Measurements from ENCODE around the gene HTR3A.

The HTR3A gene

GRCh38 chr11:113977071-113977490 lies 2.2 kb downstream of the HTR3A start:
- H3K4me3 ChIP-seq (ENCODE audit: low read depth, low read length), result no peak overlapping the region
- in situ Hi-C loops (cut with HindIII; ENCODE audit: low sequenced_read_pairs), result no loop called here

DNA sequence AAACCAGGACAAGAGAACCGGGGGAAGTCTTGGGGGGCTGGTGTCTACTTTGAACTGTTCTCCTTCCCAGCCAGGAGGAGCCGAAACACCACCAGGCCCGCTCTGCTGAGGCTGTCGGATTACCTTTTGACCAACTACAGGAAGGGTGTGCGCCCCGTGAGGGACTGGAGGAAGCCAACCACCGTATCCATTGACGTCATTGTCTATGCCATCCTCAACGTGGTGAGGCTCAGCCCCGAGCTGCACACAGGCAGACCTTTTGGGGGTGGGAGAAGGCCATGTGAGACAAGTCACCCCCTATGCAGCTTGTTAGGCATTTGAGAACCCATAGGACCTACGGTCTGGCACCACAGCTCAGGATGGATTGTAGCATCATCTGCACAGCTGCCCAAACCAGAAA lies 2.8 kb downstream of the HTR3A start:
- no peak for DNase-seq (ENCODE audit: low read depth)
- H3K4me3 ChIP-seq (ENCODE audit: low read depth, low read length), result no peak overlapping the region
- in situ Hi-C loops (cut with HindIII; ENCODE audit: low sequenced_read_pairs), result no loop called here
- TF ChIP-seq, protein P1, sequence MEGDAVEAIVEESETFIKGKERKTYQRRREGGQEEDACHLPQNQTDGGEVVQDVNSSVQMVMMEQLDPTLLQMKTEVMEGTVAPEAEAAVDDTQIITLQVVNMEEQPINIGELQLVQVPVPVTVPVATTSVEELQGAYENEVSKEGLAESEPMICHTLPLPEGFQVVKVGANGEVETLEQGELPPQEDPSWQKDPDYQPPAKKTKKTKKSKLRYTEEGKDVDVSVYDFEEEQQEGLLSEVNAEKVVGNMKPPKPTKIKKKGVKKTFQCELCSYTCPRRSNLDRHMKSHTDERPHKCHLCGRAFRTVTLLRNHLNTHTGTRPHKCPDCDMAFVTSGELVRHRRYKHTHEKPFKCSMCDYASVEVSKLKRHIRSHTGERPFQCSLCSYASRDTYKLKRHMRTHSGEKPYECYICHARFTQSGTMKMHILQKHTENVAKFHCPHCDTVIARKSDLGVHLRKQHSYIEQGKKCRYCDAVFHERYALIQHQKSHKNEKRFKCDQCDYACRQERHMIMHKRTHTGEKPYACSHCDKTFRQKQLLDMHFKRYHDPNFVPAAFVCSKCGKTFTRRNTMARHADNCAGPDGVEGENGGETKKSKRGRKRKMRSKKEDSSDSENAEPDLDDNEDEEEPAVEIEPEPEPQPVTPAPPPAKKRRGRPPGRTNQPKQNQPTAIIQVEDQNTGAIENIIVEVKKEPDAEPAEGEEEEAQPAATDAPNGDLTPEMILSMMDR (IDR thresholded peaks at IDR 0.05; ENCODE audit: low read depth, low read length, missing control alignments), result no peak

More at GRCh38 chr11:113977071-113977490, 2.2 kb downstream of the HTR3A start:
- TF ChIP-seq, protein P1 (IDR thresholded peaks at IDR 0.05; ENCODE audit: low read depth, low read length, missing control alignments), result no peak
- no peak for DNase-seq (ENCODE audit: low read depth)

DNA sequence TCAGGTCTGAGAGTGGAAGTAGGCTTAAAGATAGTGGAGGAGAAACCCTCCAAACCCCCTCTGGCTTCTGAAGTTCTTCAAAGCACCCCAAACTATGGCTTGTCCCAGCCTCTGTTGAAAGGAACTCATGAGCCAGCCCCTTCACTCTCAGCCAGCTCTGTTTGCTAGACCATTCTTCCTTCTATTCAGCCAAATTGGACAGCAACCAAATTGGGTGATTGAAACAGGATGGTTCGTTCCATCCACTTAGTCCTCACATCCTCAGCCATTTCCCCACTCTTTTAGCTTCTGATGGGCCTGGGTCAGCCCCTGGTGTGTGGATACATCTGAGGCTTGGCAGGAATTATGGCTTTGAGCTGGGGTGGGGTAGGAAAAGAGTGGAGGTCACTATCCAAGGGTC lies 4.5 kb downstream of the HTR3A start:
- DNase-seq (ENCODE audit: low read depth), result no peak
- in situ Hi-C loops (cut with HindIII; ENCODE audit: low sequenced_read_pairs), result no loop called here
- no peak overlapping the region for H3K4me3 ChIP-seq (ENCODE audit: low read depth, low read length)
- TF ChIP-seq, protein P1 (IDR thresholded peaks at IDR 0.05; ENCODE audit: low read depth, low read length, missing control alignments), result no peak

DNA sequence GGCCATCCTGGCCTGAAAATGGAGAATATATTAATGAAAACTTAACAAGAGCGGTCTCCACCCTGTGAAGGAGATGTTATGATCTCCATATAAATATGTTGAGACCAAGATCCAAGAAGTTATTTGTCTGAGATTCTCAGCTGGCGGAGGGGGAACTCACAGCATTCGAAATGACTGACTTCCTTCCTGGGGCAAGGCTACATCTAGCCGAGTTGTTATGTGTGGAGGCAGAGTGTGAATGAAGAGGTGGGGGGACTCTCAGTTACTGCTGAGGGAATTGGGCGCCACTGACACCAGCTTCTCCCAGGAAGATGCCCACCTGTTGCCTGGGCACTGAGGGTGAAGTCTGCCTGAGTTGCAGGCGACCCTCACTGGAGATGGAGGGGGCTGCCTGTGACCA lies 5.9 kb downstream of the HTR3A start:
- DNase-seq (ENCODE audit: low read depth), result no peak
- in situ Hi-C loops (cut with HindIII; ENCODE audit: low sequenced_read_pairs), result no loop called here
- TF ChIP-seq, protein P1 (IDR thresholded peaks at IDR 0.05; ENCODE audit: low read depth, low read length, missing control alignments), result no peak
- no peak overlapping the region for H3K4me3 ChIP-seq (ENCODE audit: low read depth, low read length)

- no peak overlapping the region for H3K4me3 ChIP-seq (ENCODE audit: low read depth, low read length)
- TF ChIP-seq, protein P1 (IDR thresholded peaks at IDR 0.05; ENCODE audit: low read depth, low read length, missing control alignments), result no peak
- in situ Hi-C loops (cut with HindIII; ENCODE audit: low sequenced_read_pairs), result no loop called here
- DNase-seq (ENCODE audit: low read depth), result no peak
Measured at GRCh38 chr11:113982306-113982705, 7.4 kb downstream of the HTR3A start.

- in situ Hi-C loops (cut with HindIII; ENCODE audit: low sequenced_read_pairs), result no loop called here
- TF ChIP-seq, protein P1 (IDR thresholded peaks at IDR 0.05; ENCODE audit: low read depth, low read length, missing control alignments), result no peak
- H3K4me3 ChIP-seq (ENCODE audit: low read depth, low read length), result no peak overlapping the region
- DNase-seq (ENCODE audit: low read depth), result no peak
Measured at GRCh38 chr11:113984781-113985180, 9.9 kb downstream of the HTR3A start.

DNA sequence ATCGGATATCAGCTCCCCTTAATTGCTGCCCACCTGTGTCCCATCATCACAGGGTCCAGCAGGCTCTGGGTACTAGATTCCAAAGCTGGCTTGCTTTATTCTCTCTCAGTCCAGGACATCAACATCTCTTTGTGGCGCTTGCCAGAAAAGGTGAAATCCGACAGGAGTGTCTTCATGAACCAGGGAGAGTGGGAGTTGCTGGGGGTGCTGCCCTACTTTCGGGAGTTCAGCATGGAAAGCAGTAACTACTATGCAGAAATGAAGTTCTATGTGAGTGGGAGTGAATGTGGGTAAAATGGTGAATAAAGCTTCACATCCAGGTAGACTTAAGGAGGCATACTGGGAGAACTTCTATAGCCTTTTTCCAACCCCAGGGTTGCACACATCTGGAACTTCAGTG lies 11.0 kb downstream of the HTR3A start:
- in situ Hi-C loops (cut with HindIII; ENCODE audit: low sequenced_read_pairs), result no loop called here
- no peak for DNase-seq (ENCODE audit: low read depth)
- TF ChIP-seq, protein P1 (IDR thresholded peaks at IDR 0.05; ENCODE audit: low read depth, low read length, missing control alignments), result no peak
- no peak overlapping the region for H3K4me3 ChIP-seq (ENCODE audit: low read depth, low read length)

Data from astrocyte of the cerebellum (primary cell).